ENCODE measurements around the gene NCAM2. TPM values are rescaled to one million over a fixed set of nuclear protein-coding genes. Genes with fewer than 3 reads are reported as not detected.

The NCAM2 gene
- polyA plus RNA-seq, 1 donor from 2014 or later, result 9.8 TPM

DNA sequence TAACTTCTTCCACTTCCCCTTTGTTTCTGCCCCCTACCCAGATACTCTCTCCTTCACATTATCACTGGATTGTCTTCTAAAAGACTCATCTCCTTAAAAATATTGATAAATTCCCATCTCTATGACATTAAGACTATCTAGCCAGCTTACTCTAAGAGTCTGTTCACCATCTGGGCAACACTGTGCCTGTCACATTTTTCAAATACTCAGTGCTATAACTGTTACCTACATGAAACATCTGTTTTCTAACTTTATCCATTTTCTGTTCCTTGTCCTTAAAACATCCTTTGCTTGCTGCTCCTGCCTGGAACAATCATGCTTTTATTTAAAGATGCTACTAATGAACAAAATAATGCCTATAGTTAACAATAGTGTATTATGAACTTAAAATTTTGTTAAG, 81.4 kb downstream of the NCAM2 start:
- Histone ChIP-seq H3K4me2 (ENCODE audit: low read length) (no peak overlapping the region), H3K4me3 (ENCODE audit: low read length) (no peak overlapping the region), H3K9me3 (ENCODE audit: low read length) (no peaks in the 10 kb centered on the region), H3K27me3 (ENCODE audit: insufficient read depth, low read depth, low read length) (no peaks in the 10 kb centered on the region), H3K9me2 (ENCODE audit: insufficient read depth, low read length) (no peaks in the 10 kb centered on the region), H3K27ac (ENCODE audit: low read length) (no peak overlapping the region), H3K9ac (ENCODE audit: low read length) (no peak overlapping the region), H4K20me1 (ENCODE audit: insufficient read depth) (no peaks in the 10 kb centered on the region), H2AFZ (ENCODE audit: low read depth, low read length) (no peak overlapping the region), H3K79me2 (replicated peaks; ENCODE audit: insufficient read depth, low read length) (no peaks in the 10 kb centered on the region), H3K36me3 (ENCODE audit: insufficient read depth, low read length) (no peaks in the 10 kb centered on the region), H3F3A (ENCODE audit: insufficient read depth, low read length, poor library complexity, severe bottlenecking) (no peaks in the 10 kb centered on the region)
- TF ChIP-seq RAD21 (conservative IDR thresholded peaks at IDR 0.05) (no peak), MXI1 (conservative IDR thresholded peaks at IDR 0.05; ENCODE audit: poor library complexity, severe bottlenecking) (no peak), EP300 (conservative IDR thresholded peaks at IDR 0.05; ENCODE audit: poor library complexity, severe bottlenecking) (no peak), SMC3 (conservative IDR thresholded peaks at IDR 0.05; ENCODE audit: poor library complexity) (no peak), EZH2 (IDR thresholded peaks at IDR 0.05; ENCODE audit: borderline replicate concordance, insufficient read depth, low read length, poor library complexity, severe bottlenecking) (no peak)
- TF ChIP-seq, protein P1, sequence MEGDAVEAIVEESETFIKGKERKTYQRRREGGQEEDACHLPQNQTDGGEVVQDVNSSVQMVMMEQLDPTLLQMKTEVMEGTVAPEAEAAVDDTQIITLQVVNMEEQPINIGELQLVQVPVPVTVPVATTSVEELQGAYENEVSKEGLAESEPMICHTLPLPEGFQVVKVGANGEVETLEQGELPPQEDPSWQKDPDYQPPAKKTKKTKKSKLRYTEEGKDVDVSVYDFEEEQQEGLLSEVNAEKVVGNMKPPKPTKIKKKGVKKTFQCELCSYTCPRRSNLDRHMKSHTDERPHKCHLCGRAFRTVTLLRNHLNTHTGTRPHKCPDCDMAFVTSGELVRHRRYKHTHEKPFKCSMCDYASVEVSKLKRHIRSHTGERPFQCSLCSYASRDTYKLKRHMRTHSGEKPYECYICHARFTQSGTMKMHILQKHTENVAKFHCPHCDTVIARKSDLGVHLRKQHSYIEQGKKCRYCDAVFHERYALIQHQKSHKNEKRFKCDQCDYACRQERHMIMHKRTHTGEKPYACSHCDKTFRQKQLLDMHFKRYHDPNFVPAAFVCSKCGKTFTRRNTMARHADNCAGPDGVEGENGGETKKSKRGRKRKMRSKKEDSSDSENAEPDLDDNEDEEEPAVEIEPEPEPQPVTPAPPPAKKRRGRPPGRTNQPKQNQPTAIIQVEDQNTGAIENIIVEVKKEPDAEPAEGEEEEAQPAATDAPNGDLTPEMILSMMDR (IDR thresholded peaks at IDR 0.05; ENCODE audit: poor library complexity, severe bottlenecking), result no peak

DNA sequence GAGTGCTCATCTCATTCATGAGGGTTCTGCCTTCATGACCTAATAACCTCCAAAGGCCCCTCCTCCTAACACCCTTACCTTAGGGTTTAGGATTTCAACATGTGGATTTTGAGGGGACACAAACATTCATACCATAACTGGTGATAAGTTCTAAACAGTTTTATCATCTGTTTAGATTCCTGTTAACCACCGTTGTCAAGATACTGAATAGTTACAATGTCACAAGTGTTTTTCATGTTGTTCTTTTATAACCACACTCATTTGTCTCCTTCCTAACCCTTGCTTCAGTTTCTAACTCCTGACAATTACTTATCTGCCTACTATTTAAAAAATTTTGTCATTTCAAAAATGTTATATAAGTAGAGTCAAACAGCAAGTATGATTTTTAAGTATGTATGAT, 86.0 kb downstream of the NCAM2 start:
- Histone ChIP-seq H3F3A (ENCODE audit: insufficient read depth, low read length, poor library complexity, severe bottlenecking) (no peaks in the 10 kb centered on the region), H3K4me2 (ENCODE audit: low read length) (no peak overlapping the region), H3K9me2 (ENCODE audit: insufficient read depth, low read length) (no peaks in the 10 kb centered on the region), H3K79me2 (replicated peaks; ENCODE audit: insufficient read depth, low read length) (no peaks in the 10 kb centered on the region), H3K9me3 (ENCODE audit: low read length) (no peaks in the 10 kb centered on the region), H3K36me3 (ENCODE audit: insufficient read depth, low read length) (no peaks in the 10 kb centered on the region), H3K4me3 (ENCODE audit: low read length) (no peak overlapping the region), H4K20me1 (ENCODE audit: insufficient read depth) (no peaks in the 10 kb centered on the region), H2AFZ (ENCODE audit: low read depth, low read length) (no peak overlapping the region), H3K27me3 (ENCODE audit: insufficient read depth, low read depth, low read length) (no peaks in the 10 kb centered on the region), H3K27ac (ENCODE audit: low read length) (no peak overlapping the region), H3K9ac (ENCODE audit: low read length) (no peak overlapping the region)
- TF ChIP-seq SMC3 (conservative IDR thresholded peaks at IDR 0.05; ENCODE audit: poor library complexity) (no peak), EZH2 (IDR thresholded peaks at IDR 0.05; ENCODE audit: borderline replicate concordance, insufficient read depth, low read length, poor library complexity, severe bottlenecking) (no peak), RAD21 (conservative IDR thresholded peaks at IDR 0.05) (no peak), TAF1 (IDR thresholded peaks at IDR 0.05; ENCODE audit: low read depth) (no peak), MXI1 (conservative IDR thresholded peaks at IDR 0.05; ENCODE audit: poor library complexity, severe bottlenecking) (no peak), EP300 (conservative IDR thresholded peaks at IDR 0.05; ENCODE audit: poor library complexity, severe bottlenecking) (no peak), POLR2AphosphoS5 (IDR thresholded peaks at IDR 0.05) (no peak)
- TF ChIP-seq, protein P2, sequence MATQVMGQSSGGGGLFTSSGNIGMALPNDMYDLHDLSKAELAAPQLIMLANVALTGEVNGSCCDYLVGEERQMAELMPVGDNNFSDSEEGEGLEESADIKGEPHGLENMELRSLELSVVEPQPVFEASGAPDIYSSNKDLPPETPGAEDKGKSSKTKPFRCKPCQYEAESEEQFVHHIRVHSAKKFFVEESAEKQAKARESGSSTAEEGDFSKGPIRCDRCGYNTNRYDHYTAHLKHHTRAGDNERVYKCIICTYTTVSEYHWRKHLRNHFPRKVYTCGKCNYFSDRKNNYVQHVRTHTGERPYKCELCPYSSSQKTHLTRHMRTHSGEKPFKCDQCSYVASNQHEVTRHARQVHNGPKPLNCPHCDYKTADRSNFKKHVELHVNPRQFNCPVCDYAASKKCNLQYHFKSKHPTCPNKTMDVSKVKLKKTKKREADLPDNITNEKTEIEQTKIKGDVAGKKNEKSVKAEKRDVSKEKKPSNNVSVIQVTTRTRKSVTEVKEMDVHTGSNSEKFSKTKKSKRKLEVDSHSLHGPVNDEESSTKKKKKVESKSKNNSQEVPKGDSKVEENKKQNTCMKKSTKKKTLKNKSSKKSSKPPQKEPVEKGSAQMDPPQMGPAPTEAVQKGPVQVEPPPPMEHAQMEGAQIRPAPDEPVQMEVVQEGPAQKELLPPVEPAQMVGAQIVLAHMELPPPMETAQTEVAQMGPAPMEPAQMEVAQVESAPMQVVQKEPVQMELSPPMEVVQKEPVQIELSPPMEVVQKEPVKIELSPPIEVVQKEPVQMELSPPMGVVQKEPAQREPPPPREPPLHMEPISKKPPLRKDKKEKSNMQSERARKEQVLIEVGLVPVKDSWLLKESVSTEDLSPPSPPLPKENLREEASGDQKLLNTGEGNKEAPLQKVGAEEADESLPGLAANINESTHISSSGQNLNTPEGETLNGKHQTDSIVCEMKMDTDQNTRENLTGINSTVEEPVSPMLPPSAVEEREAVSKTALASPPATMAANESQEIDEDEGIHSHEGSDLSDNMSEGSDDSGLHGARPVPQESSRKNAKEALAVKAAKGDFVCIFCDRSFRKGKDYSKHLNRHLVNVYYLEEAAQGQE (IDR thresholded peaks at IDR 0.05; ENCODE audit: borderline replicate concordance), result no peak
- TF ChIP-seq, protein P1 (IDR thresholded peaks at IDR 0.05; ENCODE audit: poor library complexity, severe bottlenecking), result no peak
